ENCODE results near the gene AGPAT3.

DNA sequence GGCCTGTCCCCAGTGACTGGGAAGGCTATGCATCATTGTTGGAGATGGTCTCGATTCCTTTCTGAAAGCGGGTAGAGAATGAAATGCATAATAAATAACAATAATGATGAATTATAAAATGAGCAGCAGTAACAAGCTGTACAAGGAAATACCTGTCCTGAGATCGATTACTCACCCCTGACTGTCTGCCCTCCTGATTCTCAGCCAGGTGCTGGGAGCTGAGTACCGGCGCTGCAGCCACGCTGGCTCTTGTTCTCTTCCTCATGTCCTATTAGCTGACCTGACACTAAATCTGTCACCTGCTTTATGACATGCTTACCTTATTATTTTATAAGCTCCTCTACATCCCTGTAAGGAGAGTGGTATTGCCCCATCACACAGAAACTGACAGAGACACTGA, 3.4 kb downstream of the AGPAT3 start:
- TF ChIP-seq POLR2AphosphoS5 (IDR thresholded peaks at IDR 0.05; ENCODE audit: low read depth, low read length) (no peak), POLR2A (IDR thresholded peaks at IDR 0.05; ENCODE audit: low read depth, low read length) (no peak), TAF1 (IDR thresholded peaks at IDR 0.05; ENCODE audit: borderline replicate concordance, low read depth, low read length) (no peak)

All from GM12892 (cell line).